Esophagus muscularis mucosa (tissue), 3 donors: ENCODE results near the gene TTLL5.

Experiments used
- POLR2A ChIP-seq: fragments of 450-650 bp; IDR thresholded peaks from one replicate; pipeline ENCODE4 v1.6.1; 2017; ENCODE audit warnings: antibody characterized with exemption, moderate library complexity, mild to moderate bottlenecking, low read depth
- POLR2AphosphoS5 ChIP-seq, 2 donors: sonication (generic); formaldehyde crosslinking; IDR thresholded peaks; one replicate each; pipeline ENCODE4 v1.6.1; 2017; ENCODE audit warnings: antibody characterized with exemption in 2 of 2
- TF ChIP-seq, protein P1 (sequence below), 3 experiments: fragments of 200-600 bp in 2 of 3; fragments of 450-650 bp in 1 of 3; sonication (generic) in 2 of 3; IDR thresholded peaks; one replicate each; pipeline ENCODE4 v1.5.1; 2017 to 2019; ENCODE audit warnings: antibody characterized with exemption in 3 of 3, mild to moderate bottlenecking in 2 of 3, moderate library complexity in 1 of 3

DNA sequence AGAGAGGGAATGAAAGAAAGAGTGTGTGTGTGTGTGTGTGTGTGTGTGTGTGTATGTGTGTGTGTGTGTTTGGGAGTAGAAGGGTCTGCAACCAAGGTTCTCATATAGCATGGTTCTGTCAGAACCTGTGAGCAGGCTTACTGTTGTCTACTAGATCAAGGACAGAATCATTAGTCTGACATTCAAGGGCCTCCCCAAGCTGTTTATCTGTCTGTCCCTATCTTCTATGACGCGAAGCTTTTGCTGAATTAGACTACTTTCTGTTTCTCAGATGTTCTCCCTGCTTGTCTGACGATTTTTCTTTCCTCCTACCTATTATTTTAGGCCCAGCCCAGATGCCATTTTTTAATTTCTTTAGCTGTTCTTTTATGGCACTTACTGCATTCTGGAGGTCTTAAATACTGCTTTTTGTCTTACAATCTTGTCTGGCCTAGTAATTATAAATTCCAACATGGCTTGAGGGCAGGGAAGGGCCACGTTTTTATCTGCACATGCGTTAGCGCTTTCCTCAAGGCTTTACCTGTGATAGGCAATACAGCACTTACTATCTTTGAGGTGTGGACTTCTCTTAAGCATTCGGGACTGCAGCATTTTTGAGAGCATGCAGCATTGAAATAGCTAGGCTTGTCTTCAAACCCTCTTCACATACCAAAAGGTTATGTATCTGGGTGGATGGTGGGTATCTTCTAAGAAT, 150.2 kb downstream of the TTLL5 start:
- TF ChIP-seq POLR2AphosphoS5 (IDR thresholded peaks at IDR 0.05) (no peak), POLR2A (no peak)
- TF ChIP-seq, protein P1, sequence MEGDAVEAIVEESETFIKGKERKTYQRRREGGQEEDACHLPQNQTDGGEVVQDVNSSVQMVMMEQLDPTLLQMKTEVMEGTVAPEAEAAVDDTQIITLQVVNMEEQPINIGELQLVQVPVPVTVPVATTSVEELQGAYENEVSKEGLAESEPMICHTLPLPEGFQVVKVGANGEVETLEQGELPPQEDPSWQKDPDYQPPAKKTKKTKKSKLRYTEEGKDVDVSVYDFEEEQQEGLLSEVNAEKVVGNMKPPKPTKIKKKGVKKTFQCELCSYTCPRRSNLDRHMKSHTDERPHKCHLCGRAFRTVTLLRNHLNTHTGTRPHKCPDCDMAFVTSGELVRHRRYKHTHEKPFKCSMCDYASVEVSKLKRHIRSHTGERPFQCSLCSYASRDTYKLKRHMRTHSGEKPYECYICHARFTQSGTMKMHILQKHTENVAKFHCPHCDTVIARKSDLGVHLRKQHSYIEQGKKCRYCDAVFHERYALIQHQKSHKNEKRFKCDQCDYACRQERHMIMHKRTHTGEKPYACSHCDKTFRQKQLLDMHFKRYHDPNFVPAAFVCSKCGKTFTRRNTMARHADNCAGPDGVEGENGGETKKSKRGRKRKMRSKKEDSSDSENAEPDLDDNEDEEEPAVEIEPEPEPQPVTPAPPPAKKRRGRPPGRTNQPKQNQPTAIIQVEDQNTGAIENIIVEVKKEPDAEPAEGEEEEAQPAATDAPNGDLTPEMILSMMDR (IDR thresholded peaks at IDR 0.05), result no peak
